Panc1 (cell line): Measurements from ENCODE around the gene NUMB. TPM values are rescaled to one million over a fixed set of nuclear protein-coding genes. Genes with fewer than 3 reads are reported as not detected.

Experiments used
- ATAC-seq: fragments of 200-7000 bp; cut with Tn5 transposase; 2 replicates; pipeline ENCODE4 v1.9.1; 2020; ENCODE audit warnings: mild to moderate bottlenecking, moderate library complexity
- BruUV-seq: library from RNA; stranded (reverse); fragments of 400-500 nt; replicated peaks from 2 replicates; lab custom pipeline; 2021; lab: Mats Ljungman, UMichigan
- CTCF ChIA-PET: fragments of 300-600 bp; sonication (Branson Sonifier 250); formaldehyde crosslinking; loops from one replicate; lab custom pipeline; 2022; ENCODE audit warnings: antibody characterized with exemption; lab: Charles Lee
- POLR2A ChIA-PET: fragments of 300-600 bp; sonication (Branson Sonifier 250); formaldehyde crosslinking; loops from one replicate; lab custom pipeline; 2022; ENCODE audit warnings: antibody characterized with exemption; lab: Charles Lee
- DNase-seq: peaks from one replicate; pipeline ENCODE4 v3.0.0-alpha.2; 2010; ENCODE audit warnings: low read depth, low spot score
- H3K27ac ChIP-seq: 2 replicates; pipeline ENCODE4 v1.5.1; 2011; ENCODE audit warnings: mild to moderate bottlenecking, low read length, inconsistent platforms
- H3K27me3 ChIP-seq: fragments of 200-500 bp; sonication (Bioruptor generic); 2 replicates; pipeline ENCODE4 v1.6.0; 2014; ENCODE audit warnings: low read length, inconsistent platforms; ENCODE audit not compliant: control insufficient read depth, insufficient read depth
- H3K36me3 ChIP-seq: fragments of 200-500 bp; sonication (Bioruptor generic); 2 replicates; pipeline ENCODE4 v1.5.1; 2014; ENCODE audit warnings: inconsistent platforms, mild to moderate bottlenecking, low read length, moderate library complexity; ENCODE audit not compliant: control insufficient read depth, insufficient read depth
- H3K4me1 ChIP-seq: 2 replicates; pipeline ENCODE4 v1.5.1; 2011; ENCODE audit warnings: inconsistent platforms, mild to moderate bottlenecking, low read length, moderate library complexity; ENCODE audit not compliant: control insufficient read depth, insufficient read depth
- H3K4me3 ChIP-seq, 2 experiments: 2 replicates each; pipeline ENCODE4 v1.5.1; 2011 to 2012; ENCODE audit warnings: low read depth in 2 of 2, low read length in 2 of 2, mild to moderate bottlenecking in 2 of 2, inconsistent platforms in 1 of 2, moderate library complexity in 1 of 2
- H3K9me3 ChIP-seq: fragments of 200-500 bp; sonication (Bioruptor generic); 2 replicates; pipeline ENCODE4 v1.5.1; 2014; ENCODE audit warnings: low read depth, mild to moderate bottlenecking, inconsistent platforms, low read length, moderate library complexity; ENCODE audit not compliant: control insufficient read depth, insufficient read depth
- POLR2AphosphoS5 ChIP-seq: IDR thresholded peaks from 2 replicates; pipeline ENCODE4 v1.6.1; 2012; ENCODE audit warnings: mild to moderate bottlenecking, low read depth, low read length, moderate library complexity
- SIN3A ChIP-seq: IDR thresholded peaks from 2 replicates; pipeline ENCODE4 v1.6.1; 2012; ENCODE audit warnings: low read depth, mild to moderate bottlenecking, low read length, moderate library complexity, borderline replicate concordance; ENCODE audit not compliant: insufficient read depth
- TCF7L2 ChIP-seq: IDR thresholded peaks from 2 replicates; pipeline ENCODE4 v1.6.1; 2011; ENCODE audit warnings: mild to moderate bottlenecking, low read depth, low read length, inconsistent platforms
- in situ Hi-C: cut with HindIII; loops from 2 replicates; pipeline ENCODE4 v1.10.0; 2016; ENCODE audit warnings: low sequenced_read_pairs, low pct_unique_long_range_greater_than_20kb
- intact Hi-C: fragments of 100-400 bp; cut with micrococcal nuclease; formaldehyde crosslinking; loops from one replicate; pipeline ENCODE4 v1.10.0; 2022; ENCODE audit not compliant: unreplicated experiment
- total RNA-seq: library from RNA; stranded (reverse); gene quantifications from one replicate; pipeline ENCODE4 v1.2.1, GENCODE V29; 2021; ENCODE audit not compliant: unreplicated experiment
- TF ChIP-seq, protein P1 (sequence below): fragments of 450-650 bp; IDR thresholded peaks from 2 replicates; pipeline ENCODE4 v1.5.1; 2017; ENCODE audit warnings: mild to moderate bottlenecking
- TF ChIP-seq, protein P2 (sequence below), 2 experiments: IDR thresholded peaks; 2 replicates each; pipeline ENCODE4 v1.6.1; 2011 to 2012; ENCODE audit warnings: low read depth in 2 of 2, control low read depth in 1 of 2, low read length in 1 of 2, mild to moderate bottlenecking in 1 of 2, moderate library complexity in 1 of 2; ENCODE audit not compliant: insufficient read depth in 1 of 2

NUMB gene
- total RNA-seq, 1 experiment from 2014 or later: 51.5 TPM

DNA sequence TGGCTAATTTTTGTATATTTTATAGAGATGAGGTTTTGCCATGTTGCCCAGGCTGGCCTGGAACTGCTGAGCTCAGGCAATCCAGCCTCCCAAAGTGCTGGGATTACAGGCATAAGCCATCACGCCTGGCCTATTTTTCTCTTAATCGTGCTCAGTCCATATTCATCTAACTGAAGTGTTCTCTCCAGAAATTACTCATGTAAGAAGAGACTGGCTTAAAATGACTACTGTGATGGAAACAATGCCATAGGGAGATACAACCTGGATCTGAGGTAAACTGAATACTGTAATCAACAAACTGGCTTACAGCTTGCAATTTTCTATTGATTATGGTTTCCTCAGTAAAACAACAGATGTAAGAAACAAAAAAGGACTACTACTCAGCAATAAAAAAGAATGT is 21.1 kb downstream of the NUMB start:
- ChIA-PET POLR2A (no interaction called here), CTCF (no interaction called here)
- H3K36me3 ChIP-seq: no peaks in the 10 kb centered on the region
- no peaks in the 10 kb centered on the region for H3K4me1 ChIP-seq
- in situ Hi-C loops (no loop called here), intact Hi-C loops (no loop called here)
- no peak overlapping the region for H3K4me3 ChIP-seq
- no peaks in the 10 kb centered on the region for H3K27me3 ChIP-seq
- TF ChIP-seq TCF7L2: no peak
- TF ChIP-seq, protein P1, sequence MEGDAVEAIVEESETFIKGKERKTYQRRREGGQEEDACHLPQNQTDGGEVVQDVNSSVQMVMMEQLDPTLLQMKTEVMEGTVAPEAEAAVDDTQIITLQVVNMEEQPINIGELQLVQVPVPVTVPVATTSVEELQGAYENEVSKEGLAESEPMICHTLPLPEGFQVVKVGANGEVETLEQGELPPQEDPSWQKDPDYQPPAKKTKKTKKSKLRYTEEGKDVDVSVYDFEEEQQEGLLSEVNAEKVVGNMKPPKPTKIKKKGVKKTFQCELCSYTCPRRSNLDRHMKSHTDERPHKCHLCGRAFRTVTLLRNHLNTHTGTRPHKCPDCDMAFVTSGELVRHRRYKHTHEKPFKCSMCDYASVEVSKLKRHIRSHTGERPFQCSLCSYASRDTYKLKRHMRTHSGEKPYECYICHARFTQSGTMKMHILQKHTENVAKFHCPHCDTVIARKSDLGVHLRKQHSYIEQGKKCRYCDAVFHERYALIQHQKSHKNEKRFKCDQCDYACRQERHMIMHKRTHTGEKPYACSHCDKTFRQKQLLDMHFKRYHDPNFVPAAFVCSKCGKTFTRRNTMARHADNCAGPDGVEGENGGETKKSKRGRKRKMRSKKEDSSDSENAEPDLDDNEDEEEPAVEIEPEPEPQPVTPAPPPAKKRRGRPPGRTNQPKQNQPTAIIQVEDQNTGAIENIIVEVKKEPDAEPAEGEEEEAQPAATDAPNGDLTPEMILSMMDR: no peak
- no peak for TF ChIP-seq SIN3A
- no peak for TF ChIP-seq POLR2AphosphoS5
- TF ChIP-seq, protein P2, sequence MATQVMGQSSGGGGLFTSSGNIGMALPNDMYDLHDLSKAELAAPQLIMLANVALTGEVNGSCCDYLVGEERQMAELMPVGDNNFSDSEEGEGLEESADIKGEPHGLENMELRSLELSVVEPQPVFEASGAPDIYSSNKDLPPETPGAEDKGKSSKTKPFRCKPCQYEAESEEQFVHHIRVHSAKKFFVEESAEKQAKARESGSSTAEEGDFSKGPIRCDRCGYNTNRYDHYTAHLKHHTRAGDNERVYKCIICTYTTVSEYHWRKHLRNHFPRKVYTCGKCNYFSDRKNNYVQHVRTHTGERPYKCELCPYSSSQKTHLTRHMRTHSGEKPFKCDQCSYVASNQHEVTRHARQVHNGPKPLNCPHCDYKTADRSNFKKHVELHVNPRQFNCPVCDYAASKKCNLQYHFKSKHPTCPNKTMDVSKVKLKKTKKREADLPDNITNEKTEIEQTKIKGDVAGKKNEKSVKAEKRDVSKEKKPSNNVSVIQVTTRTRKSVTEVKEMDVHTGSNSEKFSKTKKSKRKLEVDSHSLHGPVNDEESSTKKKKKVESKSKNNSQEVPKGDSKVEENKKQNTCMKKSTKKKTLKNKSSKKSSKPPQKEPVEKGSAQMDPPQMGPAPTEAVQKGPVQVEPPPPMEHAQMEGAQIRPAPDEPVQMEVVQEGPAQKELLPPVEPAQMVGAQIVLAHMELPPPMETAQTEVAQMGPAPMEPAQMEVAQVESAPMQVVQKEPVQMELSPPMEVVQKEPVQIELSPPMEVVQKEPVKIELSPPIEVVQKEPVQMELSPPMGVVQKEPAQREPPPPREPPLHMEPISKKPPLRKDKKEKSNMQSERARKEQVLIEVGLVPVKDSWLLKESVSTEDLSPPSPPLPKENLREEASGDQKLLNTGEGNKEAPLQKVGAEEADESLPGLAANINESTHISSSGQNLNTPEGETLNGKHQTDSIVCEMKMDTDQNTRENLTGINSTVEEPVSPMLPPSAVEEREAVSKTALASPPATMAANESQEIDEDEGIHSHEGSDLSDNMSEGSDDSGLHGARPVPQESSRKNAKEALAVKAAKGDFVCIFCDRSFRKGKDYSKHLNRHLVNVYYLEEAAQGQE (IDR thresholded peaks at IDR 0.05; ENCODE audit: insufficient read depth in 1 of 2, low read depth in 2 of 2, low read length in 1 of 2): no peak
- no peaks in the 10 kb centered on the region for H3K9me3 ChIP-seq
- ATAC-seq: no peak
- BruUV-seq: no TSS peak
- DNase-seq: no peak
- no peak overlapping the region for H3K27ac ChIP-seq

DNA sequence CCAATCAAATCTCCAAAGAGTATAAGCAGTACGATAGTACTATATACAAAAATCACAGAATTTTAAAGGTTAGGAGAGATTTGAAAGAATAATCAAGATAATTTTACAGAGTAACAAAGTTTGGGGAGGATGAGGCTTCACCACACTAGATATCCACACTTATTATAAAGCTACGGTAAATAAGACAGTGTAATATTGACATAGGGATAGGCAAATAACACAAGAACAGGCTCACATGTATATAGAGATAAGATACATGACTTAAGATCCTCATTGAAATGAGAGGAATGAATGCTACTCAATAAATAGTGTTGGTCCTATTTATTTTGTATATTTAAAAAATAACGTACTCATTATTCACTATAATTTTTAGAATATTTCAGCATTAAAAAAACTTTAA is 26.2 kb downstream of the NUMB start:
- Histone ChIP-seq H3K36me3 (no peaks in the 10 kb centered on the region), H3K4me3 (no peak overlapping the region), H3K4me1 (peaks cover 15% of the 10 kb centered on the region; the same call in 1 of the 2 replicates), H3K9me3 (no peaks in the 10 kb centered on the region), H3K27me3 (no peaks in the 10 kb centered on the region), H3K27ac (no peak overlapping the region)
- intact Hi-C loops: no loop called here
- in situ Hi-C loops: no loop called here
- POLR2A ChIA-PET: no interaction called here
- no peak for ATAC-seq
- TF ChIP-seq SIN3A (no peak), TCF7L2 (no peak), POLR2AphosphoS5 (no peak)
- TF ChIP-seq, protein P1: no peak
- TF ChIP-seq, protein P2 (IDR thresholded peaks at IDR 0.05; ENCODE audit: insufficient read depth in 1 of 2, low read depth in 2 of 2, low read length in 1 of 2): no peak
- CTCF ChIA-PET: no interaction called here
- BruUV-seq: TSS peak; percentile 60
- DNase-seq: no peak
